B cell (primary cell): ENCODE data around the gene LIPM. TPM values are rescaled to one million over a fixed set of nuclear protein-coding genes. Genes with fewer than 3 reads are reported as not detected.

Experiments
- ATAC-seq: fragments of 200-7000 bp; cut with Tn5 transposase; one replicate; pipeline ENCODE4 v1.10.0; 2021; ENCODE audit warnings: low read depth, mild to moderate bottlenecking, moderate number of reproducible peaks, moderate library complexity
- CTCF ChIA-PET: fragments of 350-600 bp; sonication (Branson Sonifier 250); formaldehyde crosslinking; loops from one replicate; lab custom pipeline; 2021; ENCODE audit warnings: antibody characterized with exemption, inconsistent platforms; lab: Charles Lee
- POLR2A ChIA-PET: fragments of 350-600 bp; sonication (Branson Sonifier 250); formaldehyde crosslinking; loops from one replicate; lab custom pipeline; 2021; ENCODE audit warnings: antibody characterized with exemption; lab: Charles Lee
- DNase-seq: peaks from one replicate; pipeline ENCODE4 v3.0.0; 2013
- H2AFZ ChIP-seq: 2 replicates; pipeline ENCODE4 v1.6.1; 2012; ENCODE audit warnings: mild to moderate bottlenecking, low read depth, low read length; ENCODE audit not compliant: insufficient read depth, poor library complexity, severe bottlenecking
- H3K27ac ChIP-seq, 2 donors: 1 replicate in 1 of 2; 2 replicates in 1 of 2; pipeline ENCODE4 v1.5.1; 2012 to 2013; ENCODE audit warnings: low read length in 2 of 2, mild to moderate bottlenecking in 2 of 2, moderate library complexity in 1 of 2
- H3K27me3 ChIP-seq, 4 experiments: fragments of 200-600 bp in 1 of 4; sonication (generic) in 1 of 4; replicated peaks in 1 of 4; 1 replicate in 2 of 4; 2 replicates in 2 of 4; pipeline versions ENCODE4 v1.6.1 to v1.7.0; 2013 to 2016; ENCODE audit warnings: low read length in 3 of 4, mild to moderate bottlenecking in 2 of 4, mixed read lengths in 1 of 4, moderate library complexity in 1 of 4; ENCODE audit not compliant: insufficient read depth in 4 of 4, control insufficient read depth in 3 of 4; ENCODE audit errors: control extremely low read depth in 1 of 4
- H3K36me3 ChIP-seq, 2 experiments: replicated peaks in 1 of 2; 1 replicate in 1 of 2; 2 replicates in 1 of 2; pipeline versions ENCODE4 v1.6.1 to v1.7.1; 2013; ENCODE audit warnings: low read length in 1 of 2; ENCODE audit not compliant: insufficient read depth in 2 of 2, control insufficient read depth in 1 of 2; ENCODE audit errors: control extremely low read depth in 1 of 2, extremely low read depth in 1 of 2
- H3K4me1 ChIP-seq, 2 donors: fragments of 200-600 bp in 1 of 2; sonication (generic) in 1 of 2; 1 replicate in 1 of 2; 2 replicates in 1 of 2; pipeline versions ENCODE4 v1.5.1 to v1.6.1; 2013 to 2017; ENCODE audit warnings: low read length in 2 of 2; ENCODE audit not compliant: control insufficient read depth in 2 of 2, insufficient read depth in 2 of 2
- H3K4me2 ChIP-seq: replicated peaks from 2 replicates; pipeline ENCODE3; 2012; ENCODE audit warnings: mild to moderate bottlenecking, low read depth, low read length; ENCODE audit not compliant: poor library complexity, severe bottlenecking
- H3K4me3 ChIP-seq, 5 experiments: fragments of 200-600 bp in 1 of 5; sonication (generic) in 1 of 5; 1 replicate in 3 of 5; 2 replicates in 2 of 5; pipeline versions ENCODE4 v1.5.1 to v1.7.0; 2011 to 2016; ENCODE audit warnings: low read length in 4 of 5, mild to moderate bottlenecking in 4 of 5, low read depth in 2 of 5, control low read depth in 1 of 5, moderate library complexity in 1 of 5; ENCODE audit not compliant: insufficient read depth in 1 of 5; ENCODE audit errors: control extremely low read depth in 1 of 5, extremely low read depth in 1 of 5
- H3K79me2 ChIP-seq: fragments of 200-600 bp; sonication (generic); one replicate; pipeline ENCODE4 v1.6.0; 2016; ENCODE audit warnings: low read length; ENCODE audit not compliant: control insufficient read depth, insufficient read depth
- H3K9ac ChIP-seq: fragments of 200-600 bp; sonication (generic); 2 replicates; pipeline ENCODE4 v1.6.1; 2017; ENCODE audit warnings: mild to moderate bottlenecking, low read length, moderate library complexity
- H3K9me3 ChIP-seq, 3 donors: one replicate each; pipeline versions ENCODE4 v1.6.1 to v1.7.1; 2013; ENCODE audit warnings: low read length in 2 of 3; ENCODE audit not compliant: control insufficient read depth in 2 of 3, insufficient read depth in 1 of 3; ENCODE audit errors: control extremely low read depth in 1 of 3
- H4K20me1 ChIP-seq: 2 replicates; pipeline ENCODE4 v1.6.0; 2012; ENCODE audit warnings: mild to moderate bottlenecking, low read length; ENCODE audit not compliant: insufficient read depth, control insufficient read depth, poor library complexity, severe bottlenecking
- H3K27ac Mint-ChIP-seq: one replicate; pipeline ENCODE4 v1.8.0; 2021; ENCODE audit warnings: mixed read lengths
- H3K27me3 Mint-ChIP-seq: one replicate; pipeline ENCODE4 v1.8.0; 2021; ENCODE audit warnings: mixed read lengths
- H3K4me1 Mint-ChIP-seq: one replicate; pipeline ENCODE4 v1.8.0; 2021; ENCODE audit warnings: mixed read lengths
- H3K4me3 Mint-ChIP-seq: one replicate; pipeline ENCODE4 v1.8.0; 2021; ENCODE audit warnings: mixed read lengths
- H3K9me3 Mint-ChIP-seq: one replicate; pipeline ENCODE4 v1.8.0; 2022; ENCODE audit warnings: mixed read lengths; ENCODE audit not compliant: insufficient read depth
- CTCF ChIP-seq: fragments of 200-600 bp; IDR thresholded peaks from one replicate; pipeline ENCODE4 v1.8.0; 2022; ENCODE audit warnings: antibody characterized with exemption, mild to moderate bottlenecking
- EZH2 ChIP-seq: IDR thresholded peaks from 2 replicates; pipeline ENCODE4 v1.6.1; 2012; ENCODE audit warnings: borderline replicate concordance, low read depth, mild to moderate bottlenecking, moderate library complexity, low read length; ENCODE audit not compliant: insufficient read depth, poor library complexity, severe bottlenecking
- WGBS: methylation state at CpG from one replicate; pipeline ENCODE4 v1.1.5; 2013; ENCODE audit warnings: missing lambda C conversion rate; ENCODE audit not compliant: insufficient coverage; 5-methylcytosine and 5-hydroxymethylcytosine counted together
- intact Hi-C: fragments of 100-400 bp; cut with micrococcal nuclease; formaldehyde crosslinking; loops from one replicate; pipeline ENCODE4 v1.10.0; 2022
- polyA plus RNA-seq: library from polyadenylated mRNA; depleted of rRNA; stranded (reverse); fragments of >200 nt; gene quantifications from 2 replicates; pipeline ENCODE4 v1.2.3, GENCODE V29; 2012
- total RNA-seq, 2 donors: library from RNA; stranded (reverse); fragments of 120-200 nt in 1 of 2; gene quantifications; 1 replicate in 1 of 2; 2 replicates in 1 of 2; pipeline versions ENCODE4 v1.2.3 to v1.2.4, GENCODE V29; 2013 to 2022

Gene LIPM
- total and polyA plus RNA-seq, 2 donors (not counting 1 experiment from before 2014, with no cell fraction given) = not detected

GRCh38 chr10:88804083-88804812, 1.7 kb downstream of the LIPM start:
- POLR2A ChIA-PET = no interaction called here
- H3K27ac Mint-ChIP-seq = no peak overlapping the region

More at GRCh38 chr10:88804083-88804812, 1.7 kb downstream of the LIPM start:
- Histone ChIP-seq H3K4me3 (no peak overlapping the region), H3K4me1 (no peaks in the 10 kb centered on the region), H3K27me3 (no peaks in the 10 kb centered on the region), H3K36me3 (no peaks in the 10 kb centered on the region), H3K9me3 (no peaks in the 10 kb centered on the region), H2AFZ (no peak overlapping the region), H3K4me2 (no peak overlapping the region), H3K79me2 (no peaks in the 10 kb centered on the region), H4K20me1 (no peaks in the 10 kb centered on the region), H3K27ac (no peak overlapping the region), H3K9ac (no peak overlapping the region)
- Mint-ChIP-seq H3K4me3 (no peak overlapping the region), H3K27me3 (peaks cover 4% of the 10 kb centered on the region), H3K9me3 (no peaks in the 10 kb centered on the region), H3K4me1 (no peaks in the 10 kb centered on the region)
- CTCF ChIA-PET = interaction anchor here (0.8 to 1.1 kb wide), 3 partner anchors 9 to 116 kb away, joined by 3 to 4 read pairs (median 4); no protein-coding TSS in a partner anchor
- TF ChIP-seq EZH2 = no peak
- TF ChIP-seq CTCF = no peak
- ATAC-seq (no peak), DNase-seq (no peak)
- intact Hi-C loops = no loop called here
- WGBS = 74% methylated on average over 4 of the region's 6 CpGs
